Bronchial epithelial cell (primary cell): ENCODE results near the gene SLC12A3. TPM values are rescaled to one million over a fixed set of nuclear protein-coding genes. Genes with fewer than 3 reads are reported as not detected.

Experiments used
- DNase-seq: peaks from one replicate; pipeline ENCODE4 v3.0.0-alpha.2; 2010; ENCODE audit warnings: low read depth
- FAIRE-seq: peaks from 2 replicates; lab custom pipeline; 2011; peaks lifted over from hg19 to GRCh38; lab: Jason Lieb, UNC
- H3K27me3 ChIP-seq: 2 replicates; pipeline ENCODE4 v1.5.1; 2011; ENCODE audit warnings: low read length; ENCODE audit not compliant: control insufficient read depth, insufficient read depth
- H3K36me3 ChIP-seq: 2 replicates; pipeline ENCODE4 v1.5.1; 2011; ENCODE audit warnings: low read length; ENCODE audit not compliant: control insufficient read depth, insufficient read depth
- H3K4me3 ChIP-seq: 2 replicates; pipeline ENCODE4 v1.5.1; 2011; ENCODE audit warnings: mild to moderate bottlenecking, low read depth, low read length, control low read depth
- total RNA-seq: library from RNA; depleted of rRNA; stranded (reverse); fragments of >200 nt; gene quantifications from 2 replicates; pipeline ENCODE4 v1.2.1, GENCODE V29; 2014
- TF ChIP-seq, protein P1 (sequence below): IDR thresholded peaks from 2 replicates; pipeline ENCODE4 v1.5.1; 2011; ENCODE audit warnings: mild to moderate bottlenecking, moderate library complexity, low read length, control low read depth, inconsistent platforms; ENCODE audit not compliant: insufficient read depth, severe bottlenecking

The SLC12A3 gene
- total RNA-seq, 1 donor from 2014 or later = not detected

DNA sequence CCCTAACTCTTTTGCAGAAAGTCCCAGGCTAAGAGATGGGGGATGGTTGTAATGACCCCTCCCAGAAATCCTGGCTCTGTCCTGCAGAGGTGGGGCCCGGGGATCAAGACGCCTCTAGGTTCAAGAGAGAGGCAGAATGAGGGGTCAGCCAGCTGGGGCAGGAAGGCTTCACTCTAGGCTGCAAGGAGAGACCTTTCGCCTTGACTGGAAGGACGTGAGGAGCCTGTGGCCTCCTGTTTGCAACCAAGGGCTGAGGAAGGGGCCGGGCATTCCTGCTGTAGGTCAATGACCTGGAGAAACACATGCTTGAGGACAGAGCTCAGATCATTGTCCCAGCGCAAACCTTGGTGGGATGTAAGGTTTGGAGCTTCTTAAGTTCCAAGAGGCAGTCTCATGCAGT, 88.0 kb downstream of the SLC12A3 start:
- no peak for DNase-seq
- Histone ChIP-seq H3K4me3 (no peak overlapping the region), H3K36me3 (no peaks in the 10 kb centered on the region), H3K27me3 (no peaks in the 10 kb centered on the region)
- TF ChIP-seq, protein P1, sequence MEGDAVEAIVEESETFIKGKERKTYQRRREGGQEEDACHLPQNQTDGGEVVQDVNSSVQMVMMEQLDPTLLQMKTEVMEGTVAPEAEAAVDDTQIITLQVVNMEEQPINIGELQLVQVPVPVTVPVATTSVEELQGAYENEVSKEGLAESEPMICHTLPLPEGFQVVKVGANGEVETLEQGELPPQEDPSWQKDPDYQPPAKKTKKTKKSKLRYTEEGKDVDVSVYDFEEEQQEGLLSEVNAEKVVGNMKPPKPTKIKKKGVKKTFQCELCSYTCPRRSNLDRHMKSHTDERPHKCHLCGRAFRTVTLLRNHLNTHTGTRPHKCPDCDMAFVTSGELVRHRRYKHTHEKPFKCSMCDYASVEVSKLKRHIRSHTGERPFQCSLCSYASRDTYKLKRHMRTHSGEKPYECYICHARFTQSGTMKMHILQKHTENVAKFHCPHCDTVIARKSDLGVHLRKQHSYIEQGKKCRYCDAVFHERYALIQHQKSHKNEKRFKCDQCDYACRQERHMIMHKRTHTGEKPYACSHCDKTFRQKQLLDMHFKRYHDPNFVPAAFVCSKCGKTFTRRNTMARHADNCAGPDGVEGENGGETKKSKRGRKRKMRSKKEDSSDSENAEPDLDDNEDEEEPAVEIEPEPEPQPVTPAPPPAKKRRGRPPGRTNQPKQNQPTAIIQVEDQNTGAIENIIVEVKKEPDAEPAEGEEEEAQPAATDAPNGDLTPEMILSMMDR = no peak
- FAIRE-seq = no peak

DNA sequence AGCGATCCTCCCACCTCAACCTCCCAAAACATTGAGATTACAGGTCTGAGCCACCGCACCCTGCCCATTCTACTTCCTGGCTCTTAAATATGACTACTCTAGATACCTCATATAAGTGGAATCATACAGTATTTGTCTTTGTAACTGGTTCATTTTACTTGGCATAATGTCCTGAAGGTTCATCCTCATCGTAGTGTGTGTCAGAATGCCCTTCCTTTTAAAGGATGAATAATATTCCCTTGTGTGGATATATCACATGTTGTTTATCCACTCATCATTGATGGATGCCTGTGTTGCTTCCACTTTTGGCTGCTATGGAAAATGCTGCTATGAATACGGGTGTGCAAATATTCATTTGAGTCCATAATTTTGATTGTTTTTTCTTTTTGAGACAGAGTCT, 91.1 kb downstream of the SLC12A3 start:
- Histone ChIP-seq H3K4me3 (no peak overlapping the region), H3K27me3 (no peaks in the 10 kb centered on the region), H3K36me3 (no peaks in the 10 kb centered on the region)
- TF ChIP-seq, protein P1 = no peak
- no peak for DNase-seq
- no peak for FAIRE-seq

DNA sequence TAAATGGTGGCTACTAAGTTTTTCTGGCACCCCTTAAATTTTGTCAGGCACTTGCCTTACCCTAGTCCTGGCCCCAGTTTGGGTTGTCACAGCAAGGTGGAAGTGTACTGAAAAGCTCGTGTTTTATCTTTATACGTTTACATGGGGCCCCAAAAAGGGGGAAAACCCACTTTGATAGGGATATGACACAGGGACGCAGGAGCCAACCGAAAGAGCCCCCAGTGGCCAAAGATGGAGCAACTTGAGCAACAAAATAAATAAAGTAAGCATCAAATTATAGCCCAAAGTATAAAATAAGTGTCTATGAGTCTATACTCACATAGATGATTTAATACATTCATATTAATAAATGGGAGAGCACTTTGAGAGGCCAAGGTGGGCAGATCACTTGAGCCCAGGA, 91.7 kb downstream of the SLC12A3 start:
- no peaks in the 10 kb centered on the region for H3K36me3 ChIP-seq
- DNase-seq (no peak), FAIRE-seq (no peak)
- TF ChIP-seq, protein P1 = no peak
- H3K27me3 ChIP-seq = no peaks in the 10 kb centered on the region
- no peak overlapping the region for H3K4me3 ChIP-seq

- TF ChIP-seq, protein P1 = no peak
- Histone ChIP-seq H3K36me3 (no peaks in the 10 kb centered on the region), H3K4me3 (no peak overlapping the region), H3K27me3 (no peaks in the 10 kb centered on the region)
- no peak for FAIRE-seq
- DNase-seq = no peak
Observed at GRCh38 chr16:56960681-56961281, 95.8 kb downstream of the SLC12A3 start.

DNA sequence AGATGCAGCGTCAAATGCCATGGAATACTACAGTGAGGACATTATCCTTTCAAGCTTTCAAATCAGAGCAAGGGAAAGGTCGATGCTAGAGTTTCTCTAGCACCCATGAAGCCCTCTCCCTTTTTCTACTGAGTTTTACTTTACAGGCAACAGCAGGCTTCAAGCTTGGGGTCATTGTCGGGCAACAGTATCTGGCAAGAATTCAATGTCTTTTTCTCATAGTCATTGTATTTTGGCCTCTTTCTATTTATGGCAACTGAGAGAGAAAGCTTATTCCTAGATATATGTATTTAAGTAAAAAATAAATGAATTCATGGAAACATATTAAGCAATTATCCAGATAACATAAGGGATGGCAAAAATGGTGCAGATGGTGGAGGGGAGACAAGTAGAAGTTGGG, 96.4 kb downstream of the SLC12A3 start:
- FAIRE-seq (no peak), DNase-seq (no peak)
- no peaks in the 10 kb centered on the region for H3K27me3 ChIP-seq
- H3K36me3 ChIP-seq = no peaks in the 10 kb centered on the region
- H3K4me3 ChIP-seq = no peak overlapping the region
- TF ChIP-seq, protein P1 = no peak

- Histone ChIP-seq H3K4me3 (no peak within 1 kb of the TSS), H3K36me3 (no peaks in the 10 kb centered on the region), H3K27me3 (no peaks in the 10 kb centered on the region)
- DNase-seq (no peak), FAIRE-seq (no peak)
- TF ChIP-seq, protein P1 = no peak
Observed at GRCh38 chr16:56961851-56962281, 96.9 kb downstream of the SLC12A3 start, which contains the start of gene CETP. Gene CETP (plus strand): TSS chr16:56961950. CDS start chr16:56961980, 30 bp downstream.
